Progenitor cell of endocrine pancreas (in vitro differentiated cells): ENCODE results near the gene CHST14. TPM values are rescaled to one million over a fixed set of nuclear protein-coding genes. Genes with fewer than 3 reads are reported as not detected.

Experiments
- DNase-seq: peaks from one replicate; pipeline ENCODE4 v3.0.0; 2021; ENCODE audit warnings: low spot score; ENCODE audit not compliant: unreplicated experiment
- H3K27ac Mint-ChIP-seq: 2 replicates; pipeline ENCODE4 v1.8.0; 2021; ENCODE audit warnings: mild to moderate bottlenecking, moderate library complexity, mixed read lengths
- H3K27me3 Mint-ChIP-seq: 2 replicates; pipeline ENCODE4 v1.8.0; 2021; ENCODE audit warnings: mixed read lengths
- H3K36me3 Mint-ChIP-seq: 2 replicates; pipeline ENCODE4 v1.8.0; 2022; ENCODE audit warnings: mixed read lengths; ENCODE audit not compliant: insufficient read depth
- H3K4me1 Mint-ChIP-seq: 2 replicates; pipeline ENCODE4 v1.8.0; 2021; ENCODE audit warnings: low read depth, mixed read lengths
- H3K4me3 Mint-ChIP-seq: 2 replicates; pipeline ENCODE4 v1.8.0; 2021; ENCODE audit warnings: low read depth, mild to moderate bottlenecking, moderate library complexity, mixed read lengths
- H3K9me3 Mint-ChIP-seq: 2 replicates; pipeline ENCODE4 v1.8.0; 2021; ENCODE audit warnings: low read depth, mixed read lengths
- CTCF ChIP-seq: fragments of 200-600 bp; sonication (generic); IDR thresholded peaks from one replicate; pipeline ENCODE4 v1.5.0; 2021; ENCODE audit warnings: antibody characterized with exemption, mild to moderate bottlenecking; ENCODE audit not compliant: unreplicated experiment
- long read RNA-seq: library from polyadenylated mRNA; unstranded; transcript quantifications from one replicate; pipeline ENCODE4 v2.0.0, GENCODE V29; 2020
- total RNA-seq: library from RNA; stranded (reverse); gene quantifications from 2 replicates; pipeline ENCODE4 v1.2.1, GENCODE V29; 2021

CHST14 gene, protein sequence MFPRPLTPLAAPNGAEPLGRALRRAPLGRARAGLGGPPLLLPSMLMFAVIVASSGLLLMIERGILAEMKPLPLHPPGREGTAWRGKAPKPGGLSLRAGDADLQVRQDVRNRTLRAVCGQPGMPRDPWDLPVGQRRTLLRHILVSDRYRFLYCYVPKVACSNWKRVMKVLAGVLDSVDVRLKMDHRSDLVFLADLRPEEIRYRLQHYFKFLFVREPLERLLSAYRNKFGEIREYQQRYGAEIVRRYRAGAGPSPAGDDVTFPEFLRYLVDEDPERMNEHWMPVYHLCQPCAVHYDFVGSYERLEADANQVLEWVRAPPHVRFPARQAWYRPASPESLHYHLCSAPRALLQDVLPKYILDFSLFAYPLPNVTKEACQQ
- 29.1 and 29.3 TPM in 2 replicates for total RNA-seq
- long read RNA-seq, transcript CHST14-201 (1 exons, 3,574 nt) = major isoform, 8 of 8 reads
- long read RNA-seq, partial matches to known transcripts = 0 of 8 reads
- long read RNA-seq, other reads (novel, unspliced or antisense) = 0 of 8 reads

GRCh38 chr15:40470423-40471104, at the start of gene CHST14:
TSS of gene CHST14 (plus strand) at chr15:40470984. CDS start at chr15:40471214, 230 bp downstream.
- no peaks in the 10 kb centered on the region for H3K27me3 Mint-ChIP-seq
- H3K4me1 Mint-ChIP-seq = peaks cover 8% of the 10 kb centered on the region
- peak within 1 kb of the TSS; percentile 92 for H3K27ac Mint-ChIP-seq
- H3K4me3 Mint-ChIP-seq = peak within 1 kb of the TSS; percentile 83
- no peaks in the 10 kb centered on the region for H3K36me3 Mint-ChIP-seq
- DNase-seq = peak; percentile 62
- no peaks in the 10 kb centered on the region for H3K9me3 Mint-ChIP-seq
- peak; percentile 17 for TF ChIP-seq CTCF

- H3K36me3 Mint-ChIP-seq = no peaks in the 10 kb centered on the region
- no peak overlapping the region for H3K27ac Mint-ChIP-seq
- H3K9me3 Mint-ChIP-seq = no peaks in the 10 kb centered on the region
- DNase-seq = peak; percentile 67
- H3K4me1 Mint-ChIP-seq = no peaks in the 10 kb centered on the region
- peaks cover 15% of the 10 kb centered on the region for H3K27me3 Mint-ChIP-seq
- TF ChIP-seq CTCF = peak; percentile 90
- no peak overlapping the region for H3K4me3 Mint-ChIP-seq
Observed at GRCh38 chr15:40421246-40422157, 49.3 kb upstream of the CHST14 start.

- Mint-ChIP-seq H3K27ac (no peak overlapping the region), H3K36me3 (no peaks in the 10 kb centered on the region), H3K9me3 (no peaks in the 10 kb centered on the region), H3K4me3 (no peak overlapping the region), H3K4me1 (no peaks in the 10 kb centered on the region), H3K27me3 (peaks cover 23% of the 10 kb centered on the region)
- DNase-seq = no peak
- no peak for TF ChIP-seq CTCF
Observed at GRCh38 chr15:40424483-40425115, 46.2 kb upstream of the CHST14 start.

GRCh38 chr15:40425681-40426080, 45.1 kb upstream of the CHST14 start:
- no peak for DNase-seq
- no peaks in the 10 kb centered on the region for H3K4me1 Mint-ChIP-seq
- no peak for TF ChIP-seq CTCF
- H3K9me3 Mint-ChIP-seq = no peaks in the 10 kb centered on the region
- no peak overlapping the region for H3K4me3 Mint-ChIP-seq
- H3K27me3 Mint-ChIP-seq = peaks cover 33% of the 10 kb centered on the region
- no peaks in the 10 kb centered on the region for H3K36me3 Mint-ChIP-seq
- H3K27ac Mint-ChIP-seq = no peak overlapping the region
